Cardiac muscle cell (in vitro differentiated cells and primary cell): Measurements from ENCODE around the gene ALG13. TPM values are rescaled to one million over a fixed set of nuclear protein-coding genes. Genes with fewer than 3 reads are reported as not detected.
"Not testable (repeated sequence)": the region's sequence is repeated elsewhere in the genome, so short reads cannot be mapped to it uniquely, and the experiment has no call there.

Source experiments
- DNase-seq, 2 donors: peaks; one replicate each; pipeline versions ENCODE4 v3.0.0 to v3.0.0-alpha.2; 2010 to 2017; ENCODE audit warnings: low read depth in 1 of 2, low spot score in 1 of 2
- H3K27ac ChIP-seq: fragments of 200-600 bp; sonication (generic); 2 replicates; pipeline ENCODE4 v1.5.1; 2016
- H3K27me3 ChIP-seq: fragments of 200-600 bp; sonication (generic); 2 replicates; pipeline ENCODE4 v1.6.0; 2016; ENCODE audit warnings: control low read depth
- H3K36me3 ChIP-seq: fragments of 200-600 bp; sonication (generic); 2 replicates; pipeline ENCODE4 v1.5.1; 2016; ENCODE audit warnings: control low read depth
- H3K4me1 ChIP-seq: fragments of 200-600 bp; sonication (generic); 2 replicates; pipeline ENCODE4 v1.8.1; 2017; ENCODE audit warnings: low read depth, mild to moderate bottlenecking, mixed run types
- H3K4me3 ChIP-seq: fragments of 200-600 bp; sonication (generic); 2 replicates; pipeline ENCODE4 v1.5.1; 2016; ENCODE audit warnings: mild to moderate bottlenecking
- H3K9me3 ChIP-seq: fragments of 200-600 bp; sonication (generic); 2 replicates; pipeline ENCODE4 v1.5.1; 2017; ENCODE audit warnings: low read depth, mild to moderate bottlenecking, control low read depth
- polyA plus RNA-seq: library from polyadenylated mRNA; unstranded; fragments of >200 nt; fragmentation: Nextera tagmentation; extraction: Ambion mirVana; gene quantifications from 2 replicates; pipeline ENCODE4 v1.2.1, GENCODE V29; 2016
- total RNA-seq: library from RNA; depleted of rRNA; stranded (reverse); fragments of >200 nt; gene quantifications from 2 replicates; pipeline ENCODE4 v1.2.3, GENCODE V29; 2016
- TF ChIP-seq, protein P1 (sequence below): IDR thresholded peaks from 2 replicates; pipeline ENCODE4 v1.5.1; 2012; ENCODE audit warnings: low read depth, mild to moderate bottlenecking, low read length

ALG13 gene
- 25.4 and 33.5 TPM in 2 replicates for total RNA-seq
- 43.6 and 48.9 TPM in 2 replicates for polyA plus RNA-seq

DNA sequence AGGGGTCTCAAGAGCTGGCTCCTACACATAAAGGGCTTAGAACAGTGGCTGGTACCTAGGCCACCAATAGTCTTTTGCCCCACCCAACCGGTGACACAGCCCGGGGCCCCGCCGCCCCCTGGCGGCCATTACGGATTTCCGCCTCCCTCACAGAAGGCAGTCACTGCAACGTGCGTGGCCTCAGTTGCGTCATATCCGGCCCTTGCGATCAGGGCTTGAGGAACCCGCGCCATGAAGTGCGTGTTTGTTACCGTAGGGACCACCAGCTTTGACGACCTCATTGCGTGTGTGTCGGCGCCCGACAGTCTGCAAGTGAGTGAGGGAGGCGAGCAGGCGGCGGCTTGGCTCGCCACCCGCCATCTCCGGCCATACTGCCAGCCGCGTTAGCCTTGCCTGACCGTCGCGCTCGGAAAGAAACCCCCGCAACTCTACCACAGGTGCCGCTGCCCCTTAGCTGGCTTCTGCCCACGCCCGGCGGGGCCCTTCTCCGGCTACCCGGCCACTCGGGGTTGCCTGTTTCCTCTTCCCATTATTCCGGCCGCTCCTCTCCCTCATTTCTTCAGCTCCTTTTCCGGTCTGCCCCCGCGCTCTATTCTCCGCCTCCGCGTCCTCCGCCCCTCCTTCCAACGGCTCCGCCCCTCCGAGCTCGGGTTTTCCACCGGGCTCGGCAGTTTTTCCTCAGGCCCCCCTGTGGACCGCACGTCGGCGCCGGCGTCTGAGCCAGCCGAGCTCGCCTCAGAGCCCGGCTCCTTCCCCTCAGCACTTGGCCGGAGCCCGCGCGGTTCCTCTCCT lies at the start of gene ALG13:
Gene ALG13 (plus strand): TSS at position 183 of the 792 bp plus-strand sequence. CDS start 49 bp downstream, at position 232.
- no peaks in the 10 kb centered on the region for H3K4me1 ChIP-seq
- H3K9me3 ChIP-seq = no peaks in the 10 kb centered on the region
- H3K36me3 ChIP-seq = peaks cover 6% of the 10 kb centered on the region
- H3K4me3 ChIP-seq = peak within 1 kb of the TSS; percentile 60
- no peaks in the 10 kb centered on the region for H3K27me3 ChIP-seq
- H3K27ac ChIP-seq = peak within 1 kb of the TSS; percentile 95
- TF ChIP-seq, protein P1, sequence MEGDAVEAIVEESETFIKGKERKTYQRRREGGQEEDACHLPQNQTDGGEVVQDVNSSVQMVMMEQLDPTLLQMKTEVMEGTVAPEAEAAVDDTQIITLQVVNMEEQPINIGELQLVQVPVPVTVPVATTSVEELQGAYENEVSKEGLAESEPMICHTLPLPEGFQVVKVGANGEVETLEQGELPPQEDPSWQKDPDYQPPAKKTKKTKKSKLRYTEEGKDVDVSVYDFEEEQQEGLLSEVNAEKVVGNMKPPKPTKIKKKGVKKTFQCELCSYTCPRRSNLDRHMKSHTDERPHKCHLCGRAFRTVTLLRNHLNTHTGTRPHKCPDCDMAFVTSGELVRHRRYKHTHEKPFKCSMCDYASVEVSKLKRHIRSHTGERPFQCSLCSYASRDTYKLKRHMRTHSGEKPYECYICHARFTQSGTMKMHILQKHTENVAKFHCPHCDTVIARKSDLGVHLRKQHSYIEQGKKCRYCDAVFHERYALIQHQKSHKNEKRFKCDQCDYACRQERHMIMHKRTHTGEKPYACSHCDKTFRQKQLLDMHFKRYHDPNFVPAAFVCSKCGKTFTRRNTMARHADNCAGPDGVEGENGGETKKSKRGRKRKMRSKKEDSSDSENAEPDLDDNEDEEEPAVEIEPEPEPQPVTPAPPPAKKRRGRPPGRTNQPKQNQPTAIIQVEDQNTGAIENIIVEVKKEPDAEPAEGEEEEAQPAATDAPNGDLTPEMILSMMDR = peak; percentile 72
- DNase-seq = peak; percentile 95

DNA sequence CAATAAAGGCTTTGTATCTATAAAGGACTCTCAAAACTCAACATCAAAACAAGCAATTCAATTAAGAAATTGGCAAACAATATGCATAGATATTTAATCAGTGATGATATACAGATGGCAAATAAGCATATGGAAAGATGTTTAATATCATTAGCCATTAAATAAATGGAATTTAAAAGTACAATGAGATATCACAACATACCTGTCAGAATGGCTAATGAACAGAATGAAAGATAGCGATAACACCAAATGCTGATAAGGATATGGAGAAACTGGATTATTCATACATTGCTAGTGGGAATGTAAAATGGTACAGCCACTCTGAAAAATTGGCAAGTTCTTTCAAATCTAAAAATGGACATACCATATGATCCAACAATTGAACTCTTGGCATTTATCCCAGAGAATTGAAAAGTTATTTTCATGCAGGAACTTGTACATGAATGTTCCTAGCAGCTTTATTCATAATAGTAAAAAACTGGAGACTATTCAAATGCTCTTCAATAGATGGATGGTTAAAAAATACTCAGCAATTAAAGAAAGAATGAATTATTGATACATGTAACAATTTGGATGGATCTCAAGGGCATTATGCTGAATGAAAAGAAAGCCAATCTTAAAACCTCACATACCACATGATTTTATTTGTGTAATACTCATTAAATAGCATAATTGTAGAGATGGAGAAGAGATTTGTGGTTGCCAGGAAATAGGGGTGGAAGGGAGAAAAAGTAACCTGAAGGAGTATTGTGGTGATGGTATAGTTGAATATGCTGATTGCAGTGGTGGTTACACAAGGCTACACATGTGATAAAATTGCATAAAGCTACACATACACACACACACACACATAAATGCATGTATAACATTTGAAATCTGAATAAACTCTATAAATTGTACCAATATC lies 45.9 kb upstream of the ALG13 start:
- Histone ChIP-seq H3K4me1 (no peaks in the 10 kb centered on the region), H3K27me3 (no peaks in the 10 kb centered on the region), H3K9me3 (no peaks in the 10 kb centered on the region), H3K36me3 (no peaks in the 10 kb centered on the region), H3K27ac (no peak overlapping the region), H3K4me3 (no peak overlapping the region)
- TF ChIP-seq, protein P1 = no peak
- no peak for DNase-seq

DNA sequence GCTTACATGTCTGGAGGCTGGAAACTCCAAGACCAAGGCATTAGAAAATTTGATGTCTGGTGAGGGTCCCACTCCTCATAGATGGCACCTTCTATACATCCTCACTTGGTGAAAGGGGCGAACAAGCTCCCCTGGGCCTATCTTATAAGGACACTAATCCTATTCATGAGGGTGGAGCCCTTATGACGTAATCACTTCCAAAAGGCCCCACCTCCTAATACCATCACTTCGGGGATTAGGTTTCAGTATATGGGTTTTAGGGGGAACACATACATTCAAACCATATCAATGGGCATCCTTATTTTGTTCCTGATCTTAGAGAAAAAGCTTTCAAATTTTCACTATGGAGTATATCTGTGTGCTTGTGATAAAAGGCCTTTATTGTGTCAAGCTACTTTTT lies 39.0 kb upstream of the ALG13 start:
- Histone ChIP-seq H3K27me3 (no peaks in the 10 kb centered on the region), H3K4me1 (peaks cover 6% of the 10 kb centered on the region), H3K9me3 (no peaks in the 10 kb centered on the region), H3K4me3 (no peak overlapping the region), H3K36me3 (no peaks in the 10 kb centered on the region), H3K27ac (no peak overlapping the region)
- DNase-seq = no peak
- TF ChIP-seq, protein P1 = no peak

DNA sequence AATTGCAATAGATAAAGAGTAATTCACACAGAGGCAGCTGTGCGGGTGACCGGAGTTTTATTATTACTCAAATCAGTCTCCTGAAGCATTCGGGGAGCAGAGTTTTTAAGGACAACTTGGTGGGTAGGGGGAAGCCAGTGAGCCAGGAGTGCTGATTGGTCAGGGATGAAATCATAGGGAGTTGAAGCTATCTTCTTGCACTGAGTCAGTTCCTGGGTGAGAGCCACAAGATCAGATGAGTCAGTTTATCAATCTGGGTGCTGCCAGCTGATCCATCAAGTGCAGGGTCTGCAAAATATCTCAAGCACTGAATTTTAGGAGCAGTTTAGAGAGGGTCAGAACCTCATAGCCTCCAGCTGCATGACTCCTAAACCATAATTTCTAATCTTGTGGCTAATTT lies 35.8 kb upstream of the ALG13 start:
- H3K4me3 ChIP-seq, H3K36me3 ChIP-seq, H3K9me3 ChIP-seq, H3K27ac ChIP-seq, H3K4me1 ChIP-seq, H3K27me3 ChIP-seq, DNase-seq: not testable (repeated sequence)

DNA sequence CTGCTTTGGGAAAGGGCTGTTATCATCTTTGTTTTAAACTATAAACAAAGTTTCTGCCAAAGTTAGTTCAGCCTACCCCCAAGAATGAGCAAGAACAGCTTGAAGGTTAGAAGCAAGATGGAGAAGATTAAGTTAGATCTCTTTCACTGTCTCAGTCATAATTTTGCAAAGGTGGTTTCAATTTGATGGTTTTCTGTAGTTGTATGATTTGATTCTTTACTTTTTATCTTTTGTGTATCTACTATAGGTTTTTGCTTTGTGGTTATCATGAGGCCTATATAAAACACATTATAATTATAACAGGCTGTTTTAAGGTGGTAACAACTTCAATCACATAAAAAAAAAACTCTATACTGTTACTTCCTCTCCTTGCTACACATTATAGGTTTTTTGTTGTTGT lies 35.4 kb upstream of the ALG13 start:
- no peak overlapping the region for H3K4me3 ChIP-seq

More for the DNA sequence above, 35.4 kb upstream of the ALG13 start:
- Histone ChIP-seq H3K27ac (no peak overlapping the region), H3K4me1 (peaks cover 6% of the 10 kb centered on the region), H3K9me3 (no peaks in the 10 kb centered on the region), H3K27me3 (no peaks in the 10 kb centered on the region), H3K36me3 (no peaks in the 10 kb centered on the region)
- TF ChIP-seq, protein P1 = no peak
- DNase-seq = no peak
